Measurements from ENCODE around the gene GLA.

GLA gene

GRCh38 chrX:101348452-101349192 is 59.1 kb downstream of the GLA start, which contains the start of gene TIMM8A:
TSS of gene TIMM8A (minus strand) at chrX:101348742. CDS start at chrX:101348664, 78 bp downstream.
- DNase-seq = peak; percentile 59

GRCh38 chrX:101347859-101348451 is 59.8 kb downstream of the GLA start:
- no peak for DNase-seq
